ENCODE measurements around the gene DIO2. TPM values are rescaled to one million over a fixed set of nuclear protein-coding genes. Genes with fewer than 3 reads are reported as not detected.

Gene DIO2
- total and polyA plus RNA-seq, 2 of the 8 experiments (the other 6 are each of a cell fraction or from before 2014, with no cell fraction given), result 0.03 to 0.65 TPM

DNA sequence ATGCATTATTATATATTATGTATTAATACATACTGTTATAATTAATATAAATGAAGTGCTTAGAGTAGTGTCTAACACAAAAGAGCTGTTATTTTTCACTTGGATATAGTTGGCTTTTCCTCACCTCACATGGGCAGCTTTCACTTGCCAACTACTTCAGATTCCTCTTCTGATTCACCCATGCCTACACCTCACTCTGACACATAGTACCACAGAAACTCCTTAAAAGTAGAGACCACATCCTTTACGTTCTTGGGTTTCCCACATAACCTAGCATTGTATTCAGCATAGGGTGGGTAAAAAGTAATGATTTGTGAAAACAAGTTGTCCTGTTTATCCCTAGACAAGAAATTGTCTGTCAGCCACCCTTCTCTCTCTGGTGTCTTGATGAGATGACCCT is 61.0 kb downstream of the DIO2 start (continued):
- TF ChIP-seq, protein P1, sequence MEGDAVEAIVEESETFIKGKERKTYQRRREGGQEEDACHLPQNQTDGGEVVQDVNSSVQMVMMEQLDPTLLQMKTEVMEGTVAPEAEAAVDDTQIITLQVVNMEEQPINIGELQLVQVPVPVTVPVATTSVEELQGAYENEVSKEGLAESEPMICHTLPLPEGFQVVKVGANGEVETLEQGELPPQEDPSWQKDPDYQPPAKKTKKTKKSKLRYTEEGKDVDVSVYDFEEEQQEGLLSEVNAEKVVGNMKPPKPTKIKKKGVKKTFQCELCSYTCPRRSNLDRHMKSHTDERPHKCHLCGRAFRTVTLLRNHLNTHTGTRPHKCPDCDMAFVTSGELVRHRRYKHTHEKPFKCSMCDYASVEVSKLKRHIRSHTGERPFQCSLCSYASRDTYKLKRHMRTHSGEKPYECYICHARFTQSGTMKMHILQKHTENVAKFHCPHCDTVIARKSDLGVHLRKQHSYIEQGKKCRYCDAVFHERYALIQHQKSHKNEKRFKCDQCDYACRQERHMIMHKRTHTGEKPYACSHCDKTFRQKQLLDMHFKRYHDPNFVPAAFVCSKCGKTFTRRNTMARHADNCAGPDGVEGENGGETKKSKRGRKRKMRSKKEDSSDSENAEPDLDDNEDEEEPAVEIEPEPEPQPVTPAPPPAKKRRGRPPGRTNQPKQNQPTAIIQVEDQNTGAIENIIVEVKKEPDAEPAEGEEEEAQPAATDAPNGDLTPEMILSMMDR (IDR thresholded peaks at IDR 0.05; ENCODE audit: control extremely low read depth in 1 of 3, insufficient read depth in 1 of 3, low read depth in 1 of 3, low read length in 3 of 3), result no peak
- no peak for TF ChIP-seq SP1 (IDR thresholded peaks at IDR 0.05; ENCODE audit: low read depth, low read length)
- no peak for TF ChIP-seq CHD7 (IDR thresholded peaks at IDR 0.05; ENCODE audit: insufficient replicate concordance, low read length)
